HL-60/S4 treated with retinoic acid at 250 ng/mL for 4 days and 3 days (cell line): ENCODE results near the gene UNC50.
"Not testable (repeated sequence)": the region's sequence is repeated elsewhere in the genome, so short reads cannot be mapped to it uniquely, and the experiment has no call there.

ENCODE experiments used
- in situ Hi-C: fragments of 300-500 bp; cut with MboI; formaldehyde crosslinking; loops from 2 replicates; pipeline ENCODE4 v1.7.0; 2022; ENCODE audit warnings: low sequenced_read_pairs

Gene UNC50

DNA sequence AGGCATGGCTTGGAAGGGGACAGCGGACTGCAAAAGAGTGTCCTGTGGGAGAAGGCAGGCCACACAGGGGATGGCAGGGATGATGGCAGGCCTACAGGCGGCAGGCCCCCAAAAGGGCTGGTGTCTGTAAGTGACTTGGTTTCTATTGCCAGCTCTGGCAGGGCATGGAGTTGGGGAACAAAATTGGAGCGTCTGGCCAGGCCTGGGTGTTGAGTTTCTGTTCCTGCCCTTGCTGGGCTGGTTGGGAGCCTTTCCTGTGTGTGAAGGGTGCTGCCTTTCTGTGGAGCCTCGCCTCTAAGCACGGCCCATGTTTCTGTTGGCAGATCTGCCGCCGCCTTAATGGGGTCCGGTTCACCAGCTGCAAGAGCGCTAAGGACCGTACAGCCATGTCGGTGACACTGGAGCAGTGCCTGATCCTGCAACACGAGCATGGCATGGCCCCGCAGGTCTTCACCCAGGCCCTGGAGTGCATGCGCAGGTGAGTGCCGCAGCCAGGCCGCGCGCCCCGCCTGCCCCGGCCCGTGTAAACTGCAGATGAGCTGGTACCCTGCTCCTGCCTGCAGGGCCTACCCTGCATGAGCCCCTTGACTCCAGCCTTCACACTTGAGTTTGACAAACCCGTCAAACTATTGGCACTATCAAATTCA, 31.6 kb upstream of the UNC50 start:
- in situ Hi-C loops = no loop called here

DNA sequence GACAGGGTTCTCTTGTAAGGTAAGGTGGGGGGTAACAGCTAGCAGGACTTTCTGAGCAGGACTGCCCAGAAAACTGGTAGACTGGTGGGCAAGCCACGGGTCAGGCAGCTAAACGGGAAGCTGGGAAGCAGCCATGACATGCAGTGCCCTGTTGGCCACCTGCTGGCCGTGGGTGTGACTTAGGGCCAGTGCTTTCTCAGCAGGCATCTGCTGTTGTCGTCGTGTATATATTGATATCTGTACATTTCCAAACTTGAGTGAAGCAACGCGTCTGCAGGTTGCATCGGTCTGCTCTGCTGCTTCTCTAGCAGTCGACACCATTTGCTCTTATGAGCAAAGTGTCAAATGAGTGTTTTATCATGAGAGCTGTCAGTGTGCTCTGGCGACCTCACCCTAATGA, 31.1 kb upstream of the UNC50 start:
- in situ Hi-C loops = no loop called here

DNA sequence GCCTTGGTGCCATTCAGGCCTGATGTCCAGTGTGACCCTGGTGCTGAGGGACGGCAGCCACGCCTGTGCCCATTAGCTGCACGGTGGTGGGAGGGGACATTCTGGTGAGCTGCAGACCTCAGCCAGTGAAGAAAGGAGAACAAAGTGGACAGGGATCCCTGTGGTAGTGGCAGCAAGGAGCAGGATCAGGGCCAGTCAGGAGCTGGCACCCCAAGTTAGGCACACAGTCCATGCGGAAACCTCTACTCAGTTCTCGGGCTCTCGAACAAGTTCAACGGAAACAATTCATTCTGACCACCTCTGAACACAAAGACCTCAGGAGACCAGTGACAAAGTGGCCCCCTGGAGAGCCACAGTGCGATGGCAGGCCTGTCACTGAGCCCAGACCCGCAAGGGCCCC, 30.2 kb upstream of the UNC50 start:
- in situ Hi-C loops = no loop called here

DNA sequence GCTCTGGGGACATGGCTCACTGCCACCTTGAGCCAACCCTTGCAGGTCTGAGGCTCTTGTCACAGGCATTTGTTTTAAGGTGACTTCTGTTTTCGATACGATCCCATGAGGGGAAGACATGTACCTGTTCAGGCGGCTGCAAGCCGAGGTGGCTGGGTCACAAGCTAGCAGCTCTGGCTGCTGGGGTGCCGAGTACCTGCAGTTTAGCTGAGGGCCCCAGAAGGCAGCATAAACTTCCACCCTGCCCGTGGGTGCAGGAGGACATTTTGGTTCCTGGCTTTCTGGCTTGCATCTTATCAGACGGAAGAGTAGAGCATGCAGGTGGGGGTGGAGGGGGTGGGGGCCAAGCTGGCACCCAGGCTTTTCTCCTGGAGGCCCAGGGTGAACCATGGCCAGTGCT, 28.5 kb upstream of the UNC50 start:
- in situ Hi-C loops = no loop called here

DNA sequence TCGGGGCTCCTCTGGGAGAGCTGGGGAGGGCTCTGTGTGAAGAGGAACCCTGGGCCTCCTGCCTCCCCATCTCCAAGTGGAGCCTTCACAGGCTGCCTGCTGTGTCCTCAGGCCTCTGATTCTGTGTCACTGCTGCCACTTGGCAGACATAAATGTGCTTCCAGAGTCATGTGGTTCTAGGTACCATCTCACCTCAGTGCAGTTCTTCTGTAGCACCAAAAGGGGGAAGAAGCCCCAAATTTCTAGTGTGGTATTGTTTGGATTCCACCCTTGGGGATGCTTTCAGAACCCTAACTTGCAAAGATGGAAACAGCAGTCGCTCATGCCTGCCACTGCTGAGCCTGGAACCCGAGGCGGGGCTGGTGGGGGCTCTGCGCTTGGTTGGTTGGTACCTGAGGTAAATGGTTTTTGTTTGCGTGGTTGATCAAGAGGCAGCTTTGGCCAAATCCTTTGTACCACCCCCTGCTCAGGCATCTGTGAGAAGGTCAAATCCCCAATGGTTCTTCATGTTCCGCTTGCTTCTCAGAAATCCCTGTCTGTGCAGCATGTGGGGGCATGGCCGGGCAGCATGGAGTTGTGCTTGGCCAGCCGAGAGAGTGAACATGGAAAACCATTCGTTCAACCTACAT, 27.6 kb upstream of the UNC50 start:
- in situ Hi-C loops = no loop called here

DNA sequence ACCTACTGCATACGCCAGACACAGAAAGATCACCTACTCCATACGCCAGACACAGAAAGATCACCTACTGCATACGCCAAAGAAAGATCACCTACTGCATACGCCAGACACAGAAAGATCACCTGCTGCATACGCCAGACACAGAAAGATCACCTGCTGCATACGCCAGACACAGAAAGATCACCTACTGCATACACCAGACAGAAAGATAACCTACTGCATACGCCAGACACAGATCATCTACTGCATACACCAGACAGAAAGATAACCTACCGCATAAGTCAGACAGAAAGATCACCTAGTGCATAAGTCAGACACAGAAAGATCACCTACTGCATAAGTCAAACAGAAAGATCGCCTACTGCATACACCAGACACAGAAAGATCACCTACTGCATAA, 25.9 kb upstream of the UNC50 start:
- in situ Hi-C loops = no loop called here

DNA sequence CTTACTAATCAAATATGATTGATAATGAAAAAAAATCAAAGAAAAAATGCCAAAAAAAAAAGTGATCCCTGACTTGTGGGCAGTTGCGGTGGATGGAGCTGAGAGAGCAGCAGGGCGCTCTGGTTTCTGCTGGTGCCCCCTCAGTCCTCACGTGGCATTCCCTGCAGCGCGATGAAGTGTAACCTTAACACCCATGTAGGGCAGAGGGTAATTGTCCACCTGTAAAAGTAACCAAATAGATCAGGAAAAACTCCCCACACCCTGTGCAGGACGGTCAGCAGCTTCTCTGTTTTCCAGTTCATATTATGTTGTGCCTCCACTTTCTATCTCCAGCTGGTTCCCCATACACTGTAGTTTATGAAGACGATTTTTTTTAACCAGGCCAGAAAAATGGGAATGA, 25.1 kb upstream of the UNC50 start:
- in situ Hi-C loops = no loop called here

DNA sequence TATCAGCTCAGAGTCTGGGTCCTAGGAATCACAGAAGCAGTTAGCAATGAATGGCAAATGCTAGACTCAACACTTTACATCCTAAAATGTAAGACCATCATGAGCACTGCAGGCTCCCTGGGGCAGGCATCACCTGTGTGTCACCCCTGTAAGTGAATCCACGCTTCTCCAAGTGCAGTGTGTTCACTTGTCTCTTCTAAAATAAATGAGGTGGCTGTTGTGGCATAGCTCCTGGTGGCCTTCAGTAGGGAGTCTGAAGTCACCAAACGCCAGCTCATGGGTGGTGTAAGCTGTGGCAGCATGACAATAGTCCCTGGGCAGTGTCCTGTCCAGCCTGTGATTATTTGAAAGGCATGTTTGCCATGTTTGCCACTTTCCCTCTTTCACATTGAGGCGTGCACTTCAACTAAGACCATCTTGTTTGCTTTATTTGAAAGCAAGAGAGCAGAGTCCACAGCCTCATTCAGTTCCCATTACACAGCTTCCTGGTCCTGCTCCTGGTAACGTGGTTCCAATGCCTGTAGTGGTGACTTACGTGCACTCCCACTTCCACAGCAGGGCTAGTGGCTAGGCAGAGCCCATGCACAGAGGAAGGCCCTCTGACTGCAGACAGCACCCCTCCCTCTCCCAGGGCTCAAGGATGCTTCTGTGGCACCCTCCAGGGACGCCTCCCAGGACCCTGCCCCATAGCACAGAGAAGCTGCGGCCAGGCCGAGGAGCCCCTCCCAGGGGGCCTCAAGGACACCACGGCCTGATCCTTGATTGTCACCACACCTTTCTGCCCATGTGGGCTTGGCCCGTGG, 24.4 kb upstream of the UNC50 start:
- in situ Hi-C loops = no loop called here

DNA sequence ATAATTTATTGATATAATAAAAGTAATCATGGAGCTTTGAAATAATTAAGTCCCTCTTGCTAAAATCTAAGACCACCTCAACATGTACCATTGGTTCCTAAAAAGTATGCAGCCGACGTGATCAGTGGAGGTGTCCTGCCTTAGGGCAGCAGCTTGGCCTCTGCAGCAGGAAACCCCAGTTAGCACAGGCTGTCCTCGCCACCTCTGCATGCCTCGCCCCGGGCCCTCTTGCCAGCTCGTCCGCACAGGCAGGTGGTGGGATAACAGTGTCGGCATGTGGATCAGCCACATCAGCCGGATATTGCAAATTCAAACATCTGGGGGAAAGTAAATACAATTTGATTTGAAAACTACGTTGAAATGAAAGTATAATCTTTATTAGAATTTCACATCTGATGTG, 23.0 kb upstream of the UNC50 start:
- in situ Hi-C loops = no loop called here

DNA sequence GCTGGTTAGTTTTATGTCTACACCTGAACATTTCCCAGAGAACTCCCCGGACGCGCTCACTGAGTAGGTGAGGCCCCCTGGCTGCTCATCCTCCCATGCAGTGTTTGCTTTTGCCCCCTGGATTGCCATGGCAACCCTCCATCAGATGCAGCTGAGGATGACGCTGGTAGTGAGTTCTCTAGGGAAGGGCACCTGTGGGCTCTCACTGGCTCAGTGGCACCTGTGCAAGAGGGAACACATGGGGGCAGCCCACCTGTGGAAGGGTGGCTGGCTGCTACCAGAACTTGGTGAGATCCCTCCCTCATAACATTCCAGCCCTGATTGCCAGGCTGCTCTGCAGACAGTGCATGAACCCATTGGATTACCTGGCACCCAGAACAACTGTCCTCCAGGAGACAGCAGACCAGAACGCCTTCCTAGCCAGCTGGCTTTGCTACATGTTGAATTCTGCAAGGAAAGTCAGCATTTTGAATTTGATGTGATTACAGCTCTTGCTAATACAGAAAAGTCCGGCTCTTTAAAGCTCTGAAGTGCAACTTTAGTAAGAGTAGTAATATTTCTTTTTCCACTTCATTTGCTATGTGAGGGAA, 21.7 kb upstream of the UNC50 start:
- in situ Hi-C loops = no loop called here

DNA sequence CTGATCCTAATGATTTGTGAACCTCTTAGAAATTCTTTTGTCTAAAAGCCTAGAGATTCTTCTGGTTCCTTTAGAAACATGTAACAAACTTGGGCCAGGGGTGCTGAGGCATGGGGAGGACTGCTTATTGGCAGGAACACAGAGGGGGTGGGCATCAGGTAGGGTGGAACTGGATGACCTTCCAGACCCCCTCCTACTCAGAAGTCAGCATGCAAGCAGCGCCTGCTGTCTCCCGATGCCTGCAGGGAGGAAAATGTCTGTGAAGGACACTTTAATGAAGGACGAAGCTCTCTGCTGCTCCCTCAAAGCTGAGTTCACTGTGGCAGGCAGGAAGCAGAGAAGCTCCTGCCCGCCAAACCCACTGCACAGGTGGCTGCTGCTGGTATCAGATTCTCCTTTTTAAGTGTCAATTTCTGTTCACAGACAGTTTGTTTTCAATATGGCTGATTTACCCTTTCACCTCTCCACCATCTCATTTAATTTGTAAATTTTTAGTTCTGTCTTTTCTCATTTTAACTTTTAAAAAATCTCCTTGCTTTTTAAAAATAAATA, 19.4 kb upstream of the UNC50 start:
- in situ Hi-C loops = no loop called here

DNA sequence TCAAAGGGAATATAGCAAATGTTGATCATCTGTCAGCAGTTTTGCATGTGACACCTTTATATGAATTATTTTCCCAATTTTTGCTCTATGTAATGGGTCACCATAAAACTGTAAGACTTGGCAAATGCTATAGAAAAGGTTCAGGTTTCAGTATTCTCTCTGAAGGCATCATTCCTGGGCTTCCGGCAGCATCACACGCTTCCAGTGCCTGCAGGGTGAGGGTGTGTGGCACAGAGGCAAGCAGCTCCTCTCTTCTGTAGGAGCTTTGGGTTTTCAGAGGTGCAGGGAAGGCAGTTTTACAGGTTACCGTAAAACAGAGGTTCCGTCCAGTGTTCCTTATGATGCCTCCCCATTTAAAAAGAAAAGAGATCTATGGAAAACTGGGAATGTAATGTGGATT, 18.9 kb upstream of the UNC50 start:
- in situ Hi-C loops = no loop called here

DNA sequence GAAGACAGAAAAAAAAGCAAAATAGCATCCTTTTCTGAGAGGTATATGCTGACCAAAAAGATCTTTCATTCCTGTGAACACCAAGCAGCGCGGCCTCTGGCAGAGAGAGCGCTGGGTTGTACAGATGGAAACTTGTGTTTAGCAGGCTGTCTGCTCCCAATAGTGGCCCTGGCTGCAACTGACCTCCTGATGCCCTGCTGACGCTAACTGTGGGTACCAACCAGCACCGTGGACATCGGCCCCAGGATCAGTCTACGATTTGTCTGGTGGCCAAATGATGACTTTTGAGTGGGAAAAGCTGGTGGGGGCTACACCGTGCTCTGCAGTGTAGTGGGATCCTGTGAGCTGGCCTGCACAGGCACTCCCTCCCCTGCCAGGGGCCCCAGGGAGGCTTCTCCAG, 15.8 kb upstream of the UNC50 start:
- in situ Hi-C loops = no loop called here

DNA sequence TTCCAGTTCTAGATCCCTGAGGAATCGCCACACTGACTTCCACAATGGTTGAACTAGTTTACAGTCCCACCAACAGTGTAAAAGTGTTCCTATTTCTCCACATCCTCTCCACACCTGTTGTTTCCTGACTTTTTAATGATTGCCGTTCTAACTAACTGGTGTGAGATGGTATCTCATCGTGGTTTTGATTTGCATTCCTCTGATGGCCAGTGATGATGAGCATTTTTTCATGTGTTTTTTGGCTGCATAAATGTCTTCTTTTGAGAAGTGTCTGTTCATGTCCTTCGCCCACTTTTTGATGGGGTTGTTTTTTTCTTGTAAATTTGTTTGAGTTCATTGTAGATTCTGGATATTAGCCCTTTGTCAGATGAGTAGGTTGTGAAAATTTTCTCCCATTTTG, 13.7 kb upstream of the UNC50 start:
- in situ Hi-C loops = not testable (repeated sequence)

DNA sequence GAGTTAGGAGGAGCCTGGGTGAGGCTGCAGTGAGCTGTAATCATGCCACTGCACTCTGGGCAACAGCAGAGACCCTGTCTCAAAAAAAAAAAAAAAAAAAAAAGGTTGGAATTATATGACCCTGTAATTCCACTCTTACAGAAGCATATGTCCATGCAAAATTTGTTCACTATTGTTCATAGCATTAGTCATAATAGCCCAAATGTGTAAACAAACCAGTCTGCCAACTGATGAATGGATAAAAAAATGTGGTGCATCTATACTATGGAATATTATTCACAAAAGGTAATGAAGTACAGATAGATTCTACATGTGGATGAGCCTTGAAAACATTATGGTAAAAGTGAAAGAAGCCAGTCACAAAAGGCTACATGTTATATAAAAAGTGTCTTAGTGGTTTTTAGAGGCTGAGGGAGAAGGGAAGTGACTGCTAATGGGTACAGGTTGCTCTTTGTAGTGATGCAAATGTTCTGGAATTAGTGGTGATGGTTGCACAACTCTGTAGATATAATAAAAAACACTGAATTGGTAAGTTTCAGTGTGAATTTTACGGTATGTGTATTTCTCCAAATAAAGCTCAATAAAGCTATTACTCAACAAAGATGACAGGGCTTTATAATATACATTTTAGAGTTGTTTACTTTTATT, 9.5 kb upstream of the UNC50 start:
- in situ Hi-C loops = no loop called here

DNA sequence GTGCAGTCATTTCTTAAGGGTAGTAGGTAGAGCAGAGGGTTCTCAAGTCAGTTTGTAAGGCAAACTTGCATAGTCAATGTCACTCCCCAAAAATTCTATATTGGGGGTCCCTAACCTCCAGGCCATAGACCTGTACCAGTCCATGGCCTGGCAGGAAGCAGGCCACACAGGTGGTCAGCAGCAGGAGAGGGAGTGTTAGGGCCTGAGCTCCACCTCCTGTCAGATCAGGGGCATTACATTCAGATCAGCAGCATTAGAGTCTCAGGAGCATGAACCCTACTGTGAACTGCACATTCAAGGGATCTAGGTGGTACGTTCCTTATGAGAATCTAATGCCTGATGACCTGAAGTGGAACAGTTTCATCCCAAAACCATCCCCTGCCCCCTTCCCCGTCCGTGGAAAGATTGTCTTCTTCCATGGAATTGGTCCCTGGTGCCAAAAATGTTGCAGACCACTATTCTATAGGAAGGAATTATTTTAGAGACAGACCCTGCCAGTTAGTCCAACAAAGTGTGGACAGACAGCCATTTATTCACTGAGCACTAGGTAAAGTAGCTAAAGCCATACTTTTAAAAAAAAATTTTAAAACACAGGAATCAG, 6.8 kb upstream of the UNC50 start:
- in situ Hi-C loops = no loop called here

DNA sequence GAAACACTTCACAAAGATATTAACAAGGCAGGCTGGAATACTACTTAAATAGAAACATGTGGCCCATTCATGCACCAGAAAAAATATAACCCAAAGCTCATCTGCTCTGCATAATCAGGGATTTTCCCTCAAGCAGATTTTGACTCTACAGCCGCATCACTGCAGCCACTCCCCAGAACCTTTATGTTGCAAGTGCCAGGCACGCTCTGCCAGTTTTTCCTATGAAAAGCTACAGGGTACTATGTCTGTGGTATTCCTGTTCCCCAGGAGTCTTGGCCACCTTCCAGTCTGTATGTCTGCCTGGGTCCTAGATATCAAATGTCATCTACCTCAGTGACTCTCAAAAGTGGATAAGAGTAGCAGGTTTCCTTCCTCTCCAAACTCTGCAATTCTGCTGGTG, 3.8 kb upstream of the UNC50 start:
- in situ Hi-C loops = no loop called here

DNA sequence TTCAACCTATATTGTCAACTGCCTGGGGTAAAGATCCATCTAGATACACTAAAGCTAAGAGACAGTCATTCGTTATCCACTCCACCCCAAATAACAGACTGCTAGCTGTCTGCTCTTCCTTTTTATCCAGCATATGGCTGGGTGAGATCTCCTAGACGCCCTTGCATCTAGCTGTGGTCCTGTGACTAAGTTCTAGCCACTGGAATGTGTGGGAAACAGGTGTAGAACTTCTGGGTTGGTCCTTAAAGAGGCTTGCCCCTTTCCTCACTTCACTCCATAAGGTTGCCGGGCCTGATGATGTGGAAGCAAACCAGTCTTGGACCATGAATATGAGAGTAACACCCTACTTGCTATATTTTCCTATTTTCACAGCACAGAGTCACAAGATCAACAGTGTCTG, 3.3 kb upstream of the UNC50 start:
- in situ Hi-C loops = no loop called here

DNA sequence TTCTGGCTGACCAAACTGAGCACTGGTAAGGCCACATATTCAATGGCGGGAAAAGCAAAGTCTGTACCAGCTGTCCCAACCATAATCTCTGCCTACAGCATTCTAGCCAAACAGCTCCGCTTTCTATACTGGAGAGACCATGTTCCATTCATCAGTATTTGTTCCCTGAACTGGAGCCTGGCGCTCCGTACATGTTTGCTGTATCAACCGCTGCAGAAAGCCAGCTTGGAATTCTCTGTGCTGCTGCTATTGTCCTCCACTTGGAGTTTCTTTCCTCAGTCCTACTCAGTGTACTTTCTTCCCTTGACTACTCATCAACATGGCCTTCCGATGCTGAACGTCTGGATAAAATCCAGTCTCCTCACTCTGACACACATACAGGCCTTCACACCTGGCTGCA, 2.0 kb upstream of the UNC50 start:
- in situ Hi-C loops = no loop called here

DNA sequence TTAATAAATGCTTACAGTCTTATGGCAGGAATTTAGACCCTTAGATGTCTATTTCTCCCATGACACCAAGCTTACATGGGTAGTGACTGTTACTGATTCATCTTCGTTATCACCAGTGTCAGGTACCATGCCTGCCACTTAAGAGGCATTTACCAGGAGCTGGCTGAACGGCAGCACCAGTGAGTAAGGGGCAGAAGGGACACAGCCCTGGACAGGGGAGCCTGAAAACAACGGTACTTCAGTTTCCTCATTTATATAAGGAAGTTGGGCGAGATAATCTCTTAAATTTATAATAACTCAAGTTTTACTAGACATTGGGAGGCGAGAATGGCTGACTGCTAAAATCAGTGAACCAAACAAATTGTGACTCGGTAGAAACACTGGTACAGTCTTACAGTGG, 1.3 kb upstream of the UNC50 start:
- in situ Hi-C loops = no loop called here

DNA sequence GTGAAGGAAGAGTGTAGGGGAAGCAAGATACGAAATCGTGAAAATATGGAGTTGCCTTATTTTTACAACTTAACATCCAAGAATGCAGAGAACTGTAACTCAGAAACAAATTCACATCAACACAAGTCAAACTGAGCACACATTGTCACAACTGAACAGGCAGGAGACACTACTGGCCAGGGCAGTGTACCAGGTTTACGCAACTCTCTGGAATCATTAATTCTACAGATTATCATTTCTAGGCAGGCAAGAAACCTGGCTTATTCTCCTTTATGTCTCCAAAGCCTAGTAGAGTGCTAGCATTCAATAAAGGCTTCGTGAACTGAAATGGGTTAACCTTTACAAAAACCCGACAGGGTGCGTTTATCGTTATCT, 661 bp upstream of the UNC50 start:
- in situ Hi-C loops = no loop called here
